ENCODE results near the gene FGD5. TPM values are rescaled to one million over a fixed set of nuclear protein-coding genes. Genes with fewer than 3 reads are reported as not detected.

FGD5 gene
- total RNA-seq, 1 experiment from 2014 or later: not detected

GRCh38 chr3:14862303-14862660 is 43.5 kb downstream of the FGD5 start:
- CTCF ChIA-PET: interaction anchor here (0.6 kb wide), 1 partner anchor 25 kb away, joined by 7 read pairs; no protein-coding TSS in a partner anchor
- Histone ChIP-seq H3K36me3 (ENCODE audit: insufficient read depth, low read length, poor library complexity, severe bottlenecking) (no peaks in the 10 kb centered on the region), H3K4me1 (ENCODE audit: insufficient read depth, low read length, poor library complexity, severe bottlenecking) (no peaks in the 10 kb centered on the region), H3K27me3 (replicated peaks; ENCODE audit: insufficient read depth, low read depth, low read length, poor library complexity) (peaks cover 13% of the 10 kb centered on the region), H3K4me3 (ENCODE audit: low read depth, low read length, poor library complexity, severe bottlenecking) (no peak overlapping the region), H3K27ac (ENCODE audit: low read depth, low read length, poor library complexity, severe bottlenecking) (no peak overlapping the region), H3K9me3 (ENCODE audit: low read depth, low read length, poor library complexity, severe bottlenecking) (no peaks in the 10 kb centered on the region)
- TF ChIP-seq EZH2 (IDR thresholded peaks at IDR 0.05; ENCODE audit: borderline replicate concordance, low read depth, low read length, poor library complexity, severe bottlenecking): no peak
- no peak for TF ChIP-seq CTCF (conservative IDR thresholded peaks at IDR 0.05; ENCODE audit: low read depth, low read length)
- POLR2A ChIA-PET (ENCODE audit: low non-redundant PET): no interaction called here
- BruUV-seq (replicated peaks): no TSS peak
- DNase-seq (ENCODE audit: low spot score): no peak
- intact Hi-C loops (cut with micrococcal nuclease; ENCODE audit: unreplicated experiment): no loop called here

- no peak overlapping the region for H3K27ac ChIP-seq (ENCODE audit: low read depth, low read length, poor library complexity, severe bottlenecking)
- no peak for DNase-seq (ENCODE audit: low spot score)
- no peak for TF ChIP-seq CTCF (conservative IDR thresholded peaks at IDR 0.05; ENCODE audit: low read depth, low read length)
- no TSS peak for BruUV-seq (replicated peaks)
- no peaks in the 10 kb centered on the region for H3K36me3 ChIP-seq (ENCODE audit: insufficient read depth, low read length, poor library complexity, severe bottlenecking)
- H3K9me3 ChIP-seq (ENCODE audit: low read depth, low read length, poor library complexity, severe bottlenecking): no peaks in the 10 kb centered on the region
- H3K4me1 ChIP-seq (ENCODE audit: insufficient read depth, low read length, poor library complexity, severe bottlenecking): no peaks in the 10 kb centered on the region
- H3K4me3 ChIP-seq (ENCODE audit: low read depth, low read length, poor library complexity, severe bottlenecking): no peak overlapping the region
- ChIA-PET CTCF (interaction anchor here (0.6 kb wide), 1 partner anchor 25 kb away, joined by 7 read pairs; no protein-coding TSS in a partner anchor), POLR2A (ENCODE audit: low non-redundant PET) (no interaction called here)
- peaks cover 12% of the 10 kb centered on the region for H3K27me3 ChIP-seq (replicated peaks; ENCODE audit: insufficient read depth, low read depth, low read length, poor library complexity)
- intact Hi-C loops (cut with micrococcal nuclease; ENCODE audit: unreplicated experiment): no loop called here
Measured at GRCh38 chr3:14862661-14863230, 44.0 kb downstream of the FGD5 start.

DNA sequence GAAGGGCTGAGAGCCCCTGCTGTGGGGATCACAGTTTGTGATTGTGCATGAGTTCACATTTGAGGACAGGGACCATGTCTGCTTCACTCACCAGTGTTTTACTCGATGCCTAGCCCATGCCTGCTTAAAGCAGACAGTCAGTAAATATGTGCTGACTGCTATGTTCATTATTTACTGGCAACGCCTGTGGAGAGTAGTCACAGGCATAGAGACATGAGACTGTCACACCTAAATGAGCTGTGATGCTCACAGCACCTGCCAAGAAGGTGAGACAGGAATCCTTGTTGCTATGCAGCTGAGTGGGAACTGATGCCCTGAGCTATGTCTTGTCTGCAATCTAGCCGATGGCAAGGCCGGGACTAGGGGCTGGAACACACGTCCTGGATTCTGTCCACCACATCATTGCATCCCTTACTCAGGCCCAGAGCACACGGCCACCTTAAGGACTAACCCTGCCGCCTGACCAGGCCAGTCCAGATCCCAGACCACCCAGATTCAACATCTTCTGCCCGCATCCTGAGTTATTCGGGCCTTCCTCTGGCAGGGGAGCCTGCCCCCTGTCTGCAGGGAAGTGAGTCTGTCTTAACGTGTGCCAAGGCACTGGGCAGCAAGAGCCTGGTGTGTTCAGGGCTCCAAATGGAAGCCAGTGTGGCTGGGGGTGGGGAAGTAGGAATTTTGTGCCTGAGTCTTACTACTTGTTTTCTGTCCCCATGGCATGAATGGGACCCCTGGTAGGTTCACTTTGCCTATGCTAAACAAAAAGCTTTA is 44.8 kb downstream of the FGD5 start:
- intact Hi-C loops (cut with micrococcal nuclease; ENCODE audit: unreplicated experiment): no loop called here
- H3K4me3 ChIP-seq (ENCODE audit: low read depth, low read length, poor library complexity, severe bottlenecking): no peak overlapping the region
- H3K9me3 ChIP-seq (ENCODE audit: low read depth, low read length, poor library complexity, severe bottlenecking): no peaks in the 10 kb centered on the region
- H3K36me3 ChIP-seq (ENCODE audit: insufficient read depth, low read length, poor library complexity, severe bottlenecking): no peaks in the 10 kb centered on the region
- ChIA-PET POLR2A (ENCODE audit: low non-redundant PET) (no interaction called here), CTCF (interaction anchor here (0.7 kb wide), 1 partner anchor 58 kb away, joined by 3 read pairs; no protein-coding TSS in a partner anchor)
- no peak overlapping the region for H3K27ac ChIP-seq (ENCODE audit: low read depth, low read length, poor library complexity, severe bottlenecking)
- TF ChIP-seq EZH2 (IDR thresholded peaks at IDR 0.05; ENCODE audit: borderline replicate concordance, low read depth, low read length, poor library complexity, severe bottlenecking): no peak
- peak; percentile 42 for TF ChIP-seq CTCF (conservative IDR thresholded peaks at IDR 0.05; ENCODE audit: low read depth, low read length)
- no peaks in the 10 kb centered on the region for H3K4me1 ChIP-seq (ENCODE audit: insufficient read depth, low read length, poor library complexity, severe bottlenecking)
- no peak for DNase-seq (ENCODE audit: low spot score)
- peaks cover 10% of the 10 kb centered on the region for H3K27me3 ChIP-seq (replicated peaks; ENCODE audit: insufficient read depth, low read depth, low read length, poor library complexity)
- no TSS peak for BruUV-seq (replicated peaks)

All from A673 (cell line).